NCI-H187 (cell line): Measurements from ENCODE around the gene NAGK.
"Not testable (repeated sequence)": the region's sequence is repeated elsewhere in the genome, so short reads cannot be mapped to it uniquely, and the experiment has no call there.

Source experiments
- DNase-seq, 2 experiments: peaks; one replicate each; lab custom pipeline; 2025; lab: John Stamatoyannopoulos, UW

Gene NAGK

DNA sequence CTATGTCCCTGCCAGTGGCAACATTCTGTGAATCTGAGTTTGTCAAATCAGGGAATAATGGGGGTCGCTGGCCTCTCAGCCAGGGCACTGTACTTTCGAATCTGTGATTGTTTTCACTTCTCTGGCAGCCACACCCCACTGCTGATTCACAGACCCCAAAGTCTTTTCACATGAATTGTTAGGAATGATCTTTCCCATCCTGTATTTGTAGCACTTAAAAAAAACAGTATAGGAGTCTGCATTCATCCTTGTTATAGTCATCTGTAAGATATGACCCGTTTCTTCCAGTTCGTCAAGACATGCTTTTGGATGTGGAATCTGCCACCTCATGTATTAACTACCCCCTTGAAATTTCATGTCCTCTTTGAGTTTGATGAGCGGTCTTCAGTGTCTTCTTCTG is 928 bp downstream of the NAGK start:
- no peak for DNase-seq

DNA sequence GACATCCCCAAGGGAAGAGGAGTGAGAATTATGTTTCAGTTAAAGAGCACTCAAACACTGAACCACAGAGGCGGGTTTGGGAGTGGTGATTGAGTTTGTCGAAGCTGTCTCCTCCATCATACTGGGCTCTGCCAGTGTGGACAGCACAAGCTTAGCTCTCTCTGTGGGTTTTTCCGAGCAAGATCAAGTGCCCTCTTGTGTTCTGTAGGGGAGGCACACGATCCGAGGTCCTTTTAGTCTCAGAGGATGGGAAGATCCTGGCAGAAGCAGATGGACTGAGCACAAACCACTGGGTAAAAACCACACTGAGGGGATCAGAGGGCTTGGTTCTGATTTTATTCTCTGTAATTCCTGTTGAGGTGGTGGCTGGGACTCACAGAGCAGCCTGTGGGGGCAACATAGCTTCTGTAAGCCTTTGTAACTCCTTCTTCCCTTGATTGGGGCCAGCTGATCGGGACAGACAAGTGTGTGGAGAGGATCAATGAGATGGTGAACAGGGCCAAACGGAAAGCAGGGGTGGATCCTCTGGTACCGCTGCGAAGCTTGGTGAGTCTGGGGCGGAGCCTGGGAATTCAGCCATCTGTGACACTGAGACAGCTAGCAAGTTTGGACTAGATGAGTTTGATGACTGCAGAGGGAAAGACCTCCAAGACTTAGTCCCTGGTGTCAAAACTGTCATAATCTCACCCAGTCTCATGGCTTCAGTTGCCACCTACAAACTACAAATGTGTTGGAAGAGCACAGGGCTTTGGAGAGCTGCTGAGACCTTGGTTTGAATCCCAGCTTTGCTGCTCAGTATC is 2.0 kb downstream of the NAGK start:
- DNase-seq: peak in 1 of 2 experiments; percentile 31

- no peak for DNase-seq
Measured at GRCh38 chr2:71071681-71072398, 3.4 kb downstream of the NAGK start.

DNA sequence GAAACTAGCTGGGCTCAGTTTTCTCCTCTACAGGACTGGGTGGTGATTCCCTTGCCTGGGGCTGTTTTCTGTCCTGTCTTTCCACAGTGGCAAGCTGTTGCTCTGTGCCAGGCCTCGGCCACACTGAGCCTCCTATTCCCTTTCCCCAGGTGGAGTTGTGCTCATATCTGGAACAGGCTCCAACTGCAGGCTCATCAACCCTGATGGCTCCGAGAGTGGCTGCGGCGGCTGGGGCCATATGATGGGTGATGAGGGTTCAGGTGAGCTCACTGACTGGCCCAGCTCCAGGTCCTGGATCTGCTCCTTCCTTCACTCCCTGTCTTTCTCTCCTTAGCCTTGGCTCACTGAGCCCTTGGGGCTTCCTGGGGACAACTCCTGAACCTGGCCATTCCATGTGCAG is 4.0 kb downstream of the NAGK start:
- DNase-seq: no peak

- no peak for DNase-seq
Measured at GRCh38 chr2:71073475-71073874, 5.0 kb downstream of the NAGK start.

DNA sequence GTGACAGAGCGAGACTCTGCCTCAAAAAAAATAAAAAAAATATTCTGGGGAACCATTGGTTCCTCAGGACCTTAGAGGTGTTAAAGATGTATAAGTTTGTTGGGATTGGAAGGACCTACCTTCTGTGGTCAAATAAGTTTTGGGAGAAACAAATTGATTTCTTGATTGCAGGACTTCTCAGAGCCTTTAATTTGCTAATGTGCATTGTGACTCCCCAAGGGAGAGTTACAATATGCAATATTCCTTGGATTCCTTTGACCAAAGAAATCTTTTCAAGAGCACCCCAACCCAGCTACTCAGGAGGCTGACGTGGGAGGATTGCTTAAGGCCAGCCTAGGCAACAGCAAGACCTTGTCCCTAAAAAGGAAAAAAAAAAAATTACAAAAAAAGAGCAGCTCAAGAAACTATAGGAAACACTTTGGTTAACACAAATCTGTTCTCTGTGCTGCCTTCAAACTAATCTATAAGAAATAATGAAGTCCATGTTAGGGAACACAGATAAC is 6.5 kb downstream of the NAGK start:
- no peak for DNase-seq

DNA sequence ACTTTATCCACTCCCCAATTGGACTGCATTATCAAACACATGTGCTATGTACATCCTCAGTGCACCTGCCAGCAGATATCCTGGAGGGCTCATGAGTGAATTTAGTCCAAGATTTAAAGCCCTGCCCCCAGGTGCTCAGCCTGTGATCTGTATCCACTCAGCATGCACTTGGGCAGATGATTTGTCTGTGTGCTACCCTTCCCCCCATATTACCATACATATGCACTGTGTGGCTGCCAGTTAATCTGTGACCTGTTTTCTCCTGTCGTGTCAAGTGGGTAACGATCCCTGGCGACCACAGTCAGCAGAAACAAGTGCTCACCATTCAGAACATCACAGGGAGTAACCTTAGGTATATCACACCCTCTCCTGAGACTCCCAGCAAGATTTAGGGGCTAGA is 10.2 kb downstream of the NAGK start:
- peak; percentile 22 to 40 for DNase-seq

GRCh38 chr2:71082402-71083252 is 14.2 kb downstream of the NAGK start:
- DNase-seq: no peak

GRCh38 chr2:71083297-71083696 is 14.8 kb downstream of the NAGK start:
- DNase-seq: not testable (repeated sequence)

- DNase-seq: not testable (repeated sequence)
Measured at GRCh38 chr2:71083752-71084312, 15.4 kb downstream of the NAGK start.

- DNase-seq: not testable (repeated sequence)
Measured at GRCh38 chr2:71085325-71086003, 17.0 kb downstream of the NAGK start.

GRCh38 chr2:71089475-71089874 is 21.0 kb downstream of the NAGK start:
- DNase-seq: not testable (repeated sequence)

- DNase-seq: not testable (repeated sequence)
Measured at GRCh38 chr2:71091808-71092207, 23.4 kb downstream of the NAGK start.

DNA sequence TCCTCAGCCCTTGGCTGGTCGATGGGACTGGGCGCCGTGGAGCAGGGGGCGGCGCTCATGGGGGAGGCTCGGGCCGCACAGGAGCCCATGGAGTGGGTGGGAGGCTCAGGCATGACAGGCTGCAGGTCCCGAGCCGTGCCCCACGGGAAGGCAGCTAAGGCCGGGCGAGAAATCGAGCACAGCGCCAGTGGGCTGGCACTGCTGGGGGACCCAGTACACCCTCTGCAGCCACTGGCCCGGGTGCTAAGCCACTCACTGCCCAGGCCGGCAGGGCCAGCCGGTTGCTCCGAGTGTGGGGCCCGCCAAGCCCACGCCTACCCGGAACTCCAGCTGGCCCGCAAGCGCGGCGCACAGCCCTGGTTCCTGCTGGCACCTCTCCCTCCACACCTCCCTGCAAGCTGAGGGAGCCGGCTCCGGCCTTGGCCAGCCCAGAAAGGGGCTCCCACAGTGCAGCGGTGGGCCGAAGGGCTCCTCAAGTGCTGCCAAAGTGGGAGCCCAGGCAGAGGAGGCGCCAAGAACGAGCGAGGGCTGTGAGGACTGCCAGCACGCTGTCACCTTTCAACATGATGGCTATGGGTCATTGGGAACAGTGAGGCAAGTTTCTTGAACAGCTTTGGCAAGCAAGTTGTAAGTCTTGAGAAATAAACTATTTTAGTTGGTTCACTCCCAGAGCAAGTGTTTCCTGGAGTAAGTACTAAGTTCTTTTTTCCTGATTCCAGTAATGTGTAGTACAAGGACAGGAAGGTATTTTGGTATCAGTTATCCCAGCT is 24.2 kb downstream of the NAGK start:
- DNase-seq: not testable (repeated sequence)

- DNase-seq: peak in 1 of 2 experiments; percentile 13
Measured at GRCh38 chr2:71100195-71100964, 31.9 kb downstream of the NAGK start.

GRCh38 chr2:71101656-71102055 is 33.2 kb downstream of the NAGK start:
- no peak for DNase-seq

- no peak for DNase-seq
Measured at GRCh38 chr2:71102981-71103681, 34.7 kb downstream of the NAGK start.

DNA sequence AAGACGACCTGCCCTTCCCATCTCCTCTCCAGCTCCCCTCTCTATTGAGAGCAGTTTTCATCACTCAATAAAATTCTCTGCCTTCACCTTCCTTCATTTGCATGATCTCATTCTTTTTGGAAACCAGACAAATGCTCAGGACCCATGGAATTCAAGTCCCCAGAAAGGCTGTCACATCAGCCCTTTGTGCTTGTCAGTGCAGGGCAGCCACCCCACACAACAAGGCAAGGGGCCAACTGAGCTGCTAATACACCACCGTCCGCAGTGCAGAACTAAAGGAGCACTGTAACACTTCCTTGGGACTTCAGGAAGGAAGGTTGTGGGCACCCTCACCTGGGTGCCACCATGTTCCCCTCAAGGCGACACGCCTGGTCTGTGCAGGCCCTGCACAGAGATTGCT is 35.4 kb downstream of the NAGK start:
- no peak for DNase-seq

GRCh38 chr2:71106463-71106862 is 38.0 kb downstream of the NAGK start:
- DNase-seq: not testable (repeated sequence)
